Measurements from ENCODE around the gene SCYL2. TPM values are rescaled to one million over a fixed set of nuclear protein-coding genes. Genes with fewer than 3 reads are reported as not detected.

Gene SCYL2
- total RNA-seq, 4 donors from 2014 or later = 51.0 to 72.8 (median 61.4) TPM

DNA sequence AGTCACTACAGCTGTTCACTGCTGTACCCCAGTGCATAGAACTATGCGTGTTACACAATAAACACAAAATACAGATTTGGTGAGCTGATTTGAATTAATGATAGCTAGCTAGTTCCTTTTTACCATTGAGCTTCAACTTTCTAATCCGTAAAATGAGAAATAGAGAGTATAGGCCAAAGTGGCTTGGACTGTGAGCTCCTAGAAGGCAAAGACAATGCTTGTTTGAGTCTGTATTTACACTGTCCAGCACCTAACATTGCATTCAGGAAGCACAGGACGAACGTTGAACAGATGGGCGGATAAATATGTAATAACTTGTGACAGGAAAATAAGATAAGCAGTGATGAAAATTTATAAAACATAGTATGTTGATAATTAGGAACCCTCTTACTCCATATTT, 121.4 kb downstream of the SCYL2 start:
- WGBS, 2 donors (ENCODE audit: low coverage in 1 of 2) = 79 to 86% methylated on average over 3 to 5 of the region's 5 CpGs

More for the DNA sequence above, 121.4 kb downstream of the SCYL2 start:
- no peaks in the 10 kb centered on the region for H3K36me3 ChIP-seq
- H3K27me3 ChIP-seq = no peaks in the 10 kb centered on the region
- no peak overlapping the region for H3K27ac ChIP-seq
- TF ChIP-seq POLR2A (IDR thresholded peaks at IDR 0.05) = no peak
- H3K4me3 ChIP-seq = no peak overlapping the region
- no peaks in the 10 kb centered on the region for H3K4me1 ChIP-seq
- no peaks in the 10 kb centered on the region for H3K9me3 ChIP-seq
- ATAC-seq = no peak

Small RNAs within 50 kb of the gene (small RNA-seq; reads per million reads assigned to genes)
- 0 reads per million in 4 donors for gene RF00019

Other genes with a start within 250 kb of the SCYL2 start
- gene BLTP3B, start 124.3 kb upstream of the SCYL2 start, total RNA-seq = 10 to 100 TPM; 41.4 to 59.0 (median 45.0) TPM
- gene ACTR6, start 66.4 kb upstream of the SCYL2 start, total RNA-seq = 10 to 100 TPM; 11.6 to 30.8 (median 17.5) TPM
- gene DEPDC4, start 98 bp upstream of the SCYL2 start, total RNA-seq = 1 to 10 TPM in 1 of 4 donors, under 1 TPM in 1, not detected in 2; 0.89 to 2.0 TPM
- gene SLC17A8, start 89.9 kb downstream of the SCYL2 start, total RNA-seq = not detected
- not detected for gene NR1H4, start 206.7 kb downstream of the SCYL2 start, total RNA-seq

Data from gastroesophageal sphincter (tissue), 4 donors.